ENCODE measurements around the gene MRPL32.
"Not testable (repeated sequence)": the region's sequence is repeated elsewhere in the genome, so short reads cannot be mapped to it uniquely, and the experiment has no call there.

The MRPL32 gene

DNA sequence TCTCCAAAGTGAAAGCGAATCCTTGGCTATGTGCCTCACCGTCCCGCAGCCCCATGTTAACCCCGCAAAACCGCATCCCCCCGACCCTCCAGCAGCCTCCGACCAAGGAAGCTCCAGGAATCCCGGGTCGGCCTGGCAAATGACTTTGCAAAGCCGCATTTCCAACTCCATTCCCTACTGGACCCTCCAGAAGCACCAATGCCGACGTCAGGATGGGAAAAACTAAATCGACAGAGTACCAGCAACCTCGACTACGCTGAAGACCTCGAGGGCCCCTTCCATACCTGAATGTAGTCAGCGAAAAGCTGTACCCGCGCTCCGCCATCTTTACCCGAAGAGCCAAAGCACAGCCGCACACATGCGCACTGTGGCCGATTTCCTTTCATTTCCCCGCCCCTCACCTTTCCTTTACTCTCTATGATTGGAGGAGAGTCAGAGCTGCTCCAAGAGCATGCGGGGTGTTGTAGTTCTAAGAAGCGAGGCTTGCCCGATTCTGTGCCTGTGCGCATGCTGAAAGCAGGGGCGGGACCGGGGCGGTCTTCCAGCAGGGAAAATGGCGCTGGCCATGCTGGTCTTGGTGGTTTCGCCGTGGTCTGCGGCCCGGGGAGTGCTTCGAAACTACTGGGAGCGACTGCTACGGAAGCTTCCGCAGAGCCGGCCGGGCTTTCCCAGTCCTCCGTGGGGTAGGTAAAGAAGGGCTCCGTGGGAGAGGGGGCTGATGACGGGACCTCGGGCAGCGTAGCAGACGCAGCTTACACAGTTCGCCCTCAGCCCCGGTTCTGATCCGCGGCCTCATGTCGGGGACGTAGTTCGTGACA is at the start of gene MRPL32, which contains the start of gene PSMA2:
MRPL32 (plus strand) TSS at position 543 of the 818 bp plus-strand sequence; CDS start at position 554, 11 bp downstream.
PSMA2 (minus strand) TSS at position 341 of the 818 bp plus-strand sequence; CDS start at position 325, 16 bp downstream.
- peak; percentile 98 for DNase-seq

DNA sequence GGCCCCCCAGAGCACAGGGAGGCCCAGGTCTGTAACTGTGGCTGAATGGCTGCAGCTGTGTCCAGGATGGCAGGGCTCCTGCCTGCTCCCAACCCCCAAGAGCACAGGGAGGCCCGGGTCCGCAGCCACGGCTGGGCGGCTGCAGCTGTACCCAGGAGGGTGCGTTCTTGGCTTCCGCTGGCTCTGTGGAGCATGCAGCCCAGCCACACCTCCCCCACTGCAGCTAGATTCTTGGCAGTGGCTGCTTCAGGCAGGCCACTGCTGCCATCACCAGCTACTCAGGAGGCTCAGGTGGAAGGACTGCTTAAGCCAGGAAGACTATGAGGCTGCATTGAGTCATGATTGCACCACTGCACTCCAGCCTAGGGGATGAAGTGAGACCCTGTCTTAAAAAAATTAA is 48.2 kb upstream of the MRPL32 start:
- DNase-seq: no peak

DNA sequence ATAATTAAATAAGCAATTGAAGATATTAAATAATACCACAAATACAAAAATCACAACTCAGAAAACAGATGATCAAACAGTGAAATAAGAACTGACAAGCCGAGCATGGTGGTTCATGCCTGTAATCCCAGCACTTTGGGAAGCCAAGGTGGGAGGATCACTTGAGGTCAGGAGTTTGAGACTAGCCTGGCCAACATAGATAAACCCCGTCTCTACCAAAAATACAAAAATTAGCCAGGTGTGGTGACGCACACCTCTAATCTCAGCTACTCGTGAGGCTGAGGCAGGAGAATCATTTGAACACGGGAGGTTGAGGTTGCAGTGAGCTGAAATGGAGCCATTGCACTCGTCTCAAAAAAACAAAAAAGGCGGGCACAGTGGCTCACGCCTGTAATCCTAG is 47.0 kb upstream of the MRPL32 start:
- DNase-seq: not testable (repeated sequence)

DNA sequence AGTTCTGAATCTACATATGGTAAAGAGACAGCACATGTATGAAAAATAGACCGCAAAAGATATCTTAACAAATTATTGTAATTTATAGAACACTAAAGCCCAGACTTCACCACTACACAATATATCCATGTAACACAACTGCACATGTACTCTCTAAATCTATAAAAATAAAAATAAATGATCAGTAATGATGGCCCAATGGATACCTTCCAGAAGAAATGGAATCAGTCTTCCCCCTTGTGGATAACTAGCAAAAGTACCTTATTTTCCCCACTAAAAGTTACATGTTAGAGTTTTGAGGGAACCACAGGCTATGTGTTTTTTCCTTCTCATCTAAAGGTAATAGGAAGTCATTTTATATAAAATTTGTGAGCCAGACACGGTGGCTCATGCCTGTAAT is 46.0 kb upstream of the MRPL32 start:
- DNase-seq: peak; percentile 28

GRCh38 chr7:42886893-42887505 is 45.2 kb upstream of the MRPL32 start:
- peak; percentile 40 for DNase-seq

DNA sequence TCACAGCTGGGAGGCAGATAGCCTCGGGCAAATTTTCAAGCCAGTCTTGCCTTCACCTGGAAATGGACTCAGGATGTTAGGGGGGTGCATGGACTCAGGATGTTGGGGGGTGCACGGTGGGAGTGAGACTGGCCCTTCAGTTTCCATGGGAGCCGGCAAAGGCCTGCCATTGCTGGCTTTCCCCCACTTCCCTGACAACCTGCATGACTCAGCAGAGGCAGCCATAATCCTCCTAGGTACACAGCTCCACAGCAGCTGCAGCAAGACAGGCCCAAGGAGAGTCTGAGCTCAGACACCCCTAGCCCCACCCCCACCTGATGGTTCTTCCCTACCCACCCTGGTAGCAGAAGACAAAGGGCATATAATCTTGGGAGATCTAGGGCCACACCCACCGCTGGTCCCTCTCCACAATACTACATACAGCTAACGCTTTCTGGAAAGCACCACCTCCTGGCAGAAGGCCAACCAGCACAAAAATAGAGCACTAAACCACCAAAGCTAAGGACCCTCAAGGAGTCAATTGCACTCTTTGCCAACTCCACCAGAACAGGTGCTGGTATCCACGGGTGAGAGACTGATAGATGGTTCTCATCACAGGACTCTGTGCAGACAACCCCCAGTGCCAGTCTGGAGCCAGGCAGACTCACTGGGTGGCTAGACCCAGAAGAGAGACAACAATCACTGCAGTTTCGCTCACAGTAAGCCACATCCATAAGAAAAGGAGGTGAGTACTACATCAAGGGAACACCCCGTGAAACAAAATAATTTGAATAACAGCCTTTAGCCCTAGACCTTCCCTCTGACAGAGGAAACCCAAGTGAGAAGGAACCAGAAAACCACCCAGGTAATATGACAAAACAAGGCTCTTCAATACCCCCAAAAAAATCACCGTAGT is 38.6 kb upstream of the MRPL32 start:
- no peak for DNase-seq

DNA sequence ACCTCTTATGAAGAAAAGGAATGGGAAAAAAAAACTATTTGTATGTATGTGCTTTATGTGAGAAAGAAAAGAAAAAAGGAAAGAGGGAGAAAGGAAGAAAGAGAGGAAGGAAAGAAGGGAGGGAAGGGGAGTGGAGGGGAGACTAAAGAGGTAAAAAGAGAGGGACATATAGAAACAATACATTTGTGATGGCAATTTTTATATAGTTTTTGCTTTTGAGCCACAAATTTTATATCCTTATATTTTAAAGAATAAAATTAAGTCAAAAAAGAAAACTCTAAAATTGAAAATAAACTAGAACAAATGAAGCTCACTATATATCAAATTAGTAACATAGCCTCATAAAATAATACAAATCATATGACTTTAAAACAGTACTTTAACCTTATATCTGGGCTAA is 31.3 kb upstream of the MRPL32 start:
- no peak for DNase-seq

DNA sequence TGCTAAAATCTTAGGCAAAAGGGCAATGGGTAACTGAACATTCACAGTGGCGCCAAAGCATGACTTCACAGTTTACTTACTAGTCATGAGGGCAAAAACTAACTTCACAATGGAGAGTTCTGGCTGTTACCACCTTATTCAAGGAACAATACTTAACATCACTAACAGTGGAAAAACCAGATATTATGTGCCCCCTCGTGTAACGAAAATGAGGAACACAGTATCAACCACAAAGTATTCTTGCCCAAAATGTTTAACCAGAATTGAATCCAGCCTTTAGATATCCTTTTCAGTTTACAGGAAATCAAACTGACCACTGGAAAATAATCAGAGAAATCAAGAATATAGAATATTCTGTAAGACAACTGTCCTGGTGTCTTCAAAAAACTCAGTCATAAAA is 29.8 kb upstream of the MRPL32 start:
- DNase-seq: no peak

- DNase-seq: no peak
Observed at GRCh38 chr7:42906181-42906580, 26.0 kb upstream of the MRPL32 start.

- DNase-seq: no peak
Observed at GRCh38 chr7:42907316-42907715, 24.9 kb upstream of the MRPL32 start.

DNA sequence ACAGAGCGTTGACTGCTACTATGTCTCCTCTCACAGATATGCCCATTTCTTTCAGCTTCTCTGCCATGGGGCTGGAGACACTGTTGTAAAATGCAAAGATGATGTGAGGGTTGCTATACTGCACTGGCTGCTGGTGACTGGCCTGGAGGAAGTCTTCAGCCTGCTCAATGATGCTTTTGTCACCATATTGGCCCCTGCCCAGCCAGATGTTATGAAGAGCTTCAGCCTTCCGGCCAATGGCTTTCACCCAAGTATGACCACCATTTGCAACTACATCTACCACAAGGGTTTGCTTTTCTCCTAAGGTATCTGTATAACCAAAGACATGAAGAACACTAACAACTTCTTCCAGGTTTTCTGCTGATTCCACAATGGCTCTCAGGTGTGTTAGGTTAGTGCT is 21.9 kb upstream of the MRPL32 start:
- DNase-seq: no peak

GRCh38 chr7:42911454-42912447 is 20.4 kb upstream of the MRPL32 start, which contains the start of gene C7orf25:
Gene C7orf25 (minus strand): TSS chr7:42912070. CDS start chr7:42910900, 1,170 bp downstream.
- DNase-seq: peak; percentile 95

DNA sequence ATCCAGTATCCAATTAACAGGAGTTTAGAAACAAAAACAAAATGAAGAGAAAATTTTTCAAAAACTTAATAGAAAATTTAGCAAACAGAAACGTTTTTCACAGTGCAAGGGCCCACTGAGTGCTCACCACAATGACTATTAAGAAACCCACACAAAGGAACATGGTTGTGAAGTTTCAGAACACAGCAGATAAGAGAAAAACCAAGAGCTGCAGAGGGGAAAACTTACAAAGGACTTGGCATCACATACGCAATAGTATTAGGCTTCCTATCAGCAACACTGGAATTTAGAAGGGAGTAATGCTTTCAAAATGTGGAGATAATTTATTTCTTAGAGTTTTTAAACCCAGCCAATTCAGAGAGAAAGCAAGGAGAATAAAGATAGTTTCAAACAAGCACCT is 18.6 kb upstream of the MRPL32 start:
- DNase-seq: no peak

DNA sequence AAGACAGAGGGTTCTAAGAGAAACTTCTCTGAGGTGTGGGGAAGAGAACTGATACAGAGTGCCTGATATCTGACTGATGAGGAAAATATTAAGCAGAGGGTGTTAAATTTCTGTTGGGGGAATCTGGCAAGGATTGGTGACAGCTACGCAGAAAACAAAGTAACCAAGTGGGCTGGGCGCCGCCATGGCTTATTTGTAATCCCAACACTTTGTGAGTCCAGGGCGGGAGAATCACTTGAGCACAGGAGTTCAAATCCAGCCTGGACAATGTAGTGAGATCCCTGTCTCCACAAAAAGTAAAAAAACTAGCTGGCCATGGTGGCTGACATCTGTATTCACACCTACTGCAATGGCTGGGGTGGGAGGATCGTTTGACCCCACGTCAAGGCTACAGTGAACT is 18.2 kb upstream of the MRPL32 start:
- DNase-seq: no peak

DNA sequence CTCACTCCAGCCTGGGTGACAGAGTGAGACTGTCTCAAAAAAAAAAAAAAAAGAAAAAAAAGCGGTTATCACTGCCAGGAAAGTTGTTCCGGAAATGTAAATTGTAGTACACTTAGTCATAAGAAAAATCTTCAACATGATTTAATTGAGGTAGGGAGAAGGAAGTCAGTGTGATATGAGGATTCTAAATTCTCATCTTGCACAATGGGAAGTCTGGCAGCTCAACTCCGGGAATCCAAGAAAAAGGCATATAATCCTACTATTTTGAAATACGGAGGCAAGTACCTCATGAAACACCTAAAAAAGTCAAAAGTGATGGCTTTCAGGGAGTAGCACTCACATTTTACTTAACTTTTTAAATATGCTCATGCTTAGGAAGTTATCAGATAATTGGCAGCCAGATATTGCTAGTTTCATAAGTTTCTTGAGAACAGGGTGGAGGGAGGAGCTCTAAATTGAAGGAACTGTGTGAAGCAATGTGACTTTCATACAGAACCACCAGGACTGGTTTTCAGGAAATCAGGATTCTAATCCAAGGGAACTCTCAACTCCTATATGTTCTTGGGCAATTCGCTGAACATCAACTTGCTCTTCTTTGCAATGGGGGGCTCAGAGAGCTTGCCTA is 17.6 kb upstream of the MRPL32 start:
- DNase-seq: peak; percentile 67

GRCh38 chr7:42915356-42915755 is 16.8 kb upstream of the MRPL32 start:
- DNase-seq: no peak

DNA sequence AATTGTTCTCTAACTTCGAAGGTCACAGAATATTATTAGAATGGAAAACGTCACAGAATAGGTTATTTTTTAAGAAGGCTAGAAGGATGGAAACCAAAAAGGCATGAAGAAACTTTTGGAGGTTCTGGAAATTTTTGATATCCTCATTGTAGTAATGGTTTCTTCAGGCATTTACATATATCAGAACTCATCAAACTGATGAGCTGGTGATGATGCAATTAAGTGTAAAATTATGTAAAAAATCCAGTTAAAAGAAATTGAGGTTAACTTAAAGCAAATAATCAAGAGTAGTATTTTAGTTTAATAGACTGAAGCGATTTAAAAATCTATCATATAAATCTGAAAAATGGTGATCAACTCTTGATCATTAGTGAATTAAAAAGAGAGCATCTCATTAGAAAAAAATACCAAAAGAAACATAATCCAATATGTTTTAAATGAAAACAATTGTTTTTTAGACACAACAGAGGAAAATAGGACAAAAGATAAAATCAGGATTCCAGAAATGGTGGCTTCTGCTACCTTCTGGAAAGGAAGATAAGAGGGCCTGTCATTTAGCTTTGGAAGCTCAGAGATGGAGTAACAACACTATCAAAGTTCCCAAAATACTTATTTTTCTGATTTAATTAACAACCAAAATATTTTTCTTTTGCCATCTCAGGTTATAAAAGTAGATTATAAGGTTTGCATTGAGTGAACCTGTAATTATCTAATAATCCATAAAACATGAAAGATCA is 10.0 kb upstream of the MRPL32 start:
- no peak for DNase-seq

DNA sequence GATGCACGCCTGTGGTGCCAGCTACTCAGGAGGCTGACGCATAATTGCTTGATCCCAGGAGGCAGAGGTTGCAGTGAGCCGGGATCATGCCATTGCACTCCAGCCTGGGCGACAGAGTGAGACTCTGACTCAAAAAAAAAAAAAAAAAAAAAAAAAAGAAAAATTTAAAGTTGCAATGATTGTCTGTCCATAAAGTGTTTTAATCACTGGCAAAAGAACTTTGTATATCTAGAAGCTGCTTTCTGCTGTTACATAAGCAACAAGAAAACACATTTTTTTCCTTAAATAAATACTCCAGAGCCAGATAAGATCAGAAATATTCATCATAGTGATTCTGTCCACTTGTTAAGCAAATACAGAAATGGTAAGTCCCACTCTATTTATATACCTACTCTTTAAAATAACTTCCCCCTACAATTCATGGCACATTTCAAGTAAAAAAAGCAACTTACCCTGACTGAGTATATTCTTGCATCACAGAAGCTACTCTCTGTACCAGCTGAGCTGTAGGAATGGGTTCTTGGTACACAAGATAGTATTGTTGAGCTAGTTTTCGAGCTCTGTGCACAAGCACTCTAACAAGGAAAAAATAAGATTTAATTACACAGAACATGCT is 7.8 kb upstream of the MRPL32 start:
- peak; percentile 32 for DNase-seq

GRCh38 chr7:42925630-42926029 is 6.5 kb upstream of the MRPL32 start:
- DNase-seq: no peak

DNA sequence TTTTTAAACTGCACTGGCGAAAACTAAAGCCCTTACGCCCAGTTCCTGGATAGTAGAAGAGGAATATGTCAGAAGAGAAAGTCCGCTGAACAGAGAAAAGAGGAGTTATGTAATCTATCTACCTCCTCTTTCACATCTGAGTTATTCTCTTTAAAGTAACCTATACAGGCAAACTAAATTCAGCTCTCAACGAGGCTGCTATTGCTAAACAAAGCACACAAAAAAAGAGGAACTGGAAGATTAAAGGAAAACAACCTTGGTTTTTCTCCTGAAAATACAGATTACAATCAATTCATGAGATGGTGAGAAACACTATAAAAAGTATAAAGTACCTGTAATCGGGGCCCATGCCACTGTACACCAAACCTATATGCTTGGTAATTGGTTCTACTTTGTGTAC is 6.0 kb upstream of the MRPL32 start:
- peak; percentile 22 for DNase-seq
